IPS DF 19.7 (cell line): ENCODE results near the gene SLC22A16.
A peak's percentile ranks its signal among the peaks of the same experiment; 100 is the strongest.
"Not testable (repeated sequence)": the region's sequence is repeated elsewhere in the genome, so short reads cannot be mapped to it uniquely, and the experiment has no call there.

ENCODE experiments used
- DNase-seq: peaks from one replicate; pipeline ENCODE4 v3.0.0-alpha.2; 2013; ENCODE audit warnings: low read depth, low spot score

Gene SLC22A16, protein sequence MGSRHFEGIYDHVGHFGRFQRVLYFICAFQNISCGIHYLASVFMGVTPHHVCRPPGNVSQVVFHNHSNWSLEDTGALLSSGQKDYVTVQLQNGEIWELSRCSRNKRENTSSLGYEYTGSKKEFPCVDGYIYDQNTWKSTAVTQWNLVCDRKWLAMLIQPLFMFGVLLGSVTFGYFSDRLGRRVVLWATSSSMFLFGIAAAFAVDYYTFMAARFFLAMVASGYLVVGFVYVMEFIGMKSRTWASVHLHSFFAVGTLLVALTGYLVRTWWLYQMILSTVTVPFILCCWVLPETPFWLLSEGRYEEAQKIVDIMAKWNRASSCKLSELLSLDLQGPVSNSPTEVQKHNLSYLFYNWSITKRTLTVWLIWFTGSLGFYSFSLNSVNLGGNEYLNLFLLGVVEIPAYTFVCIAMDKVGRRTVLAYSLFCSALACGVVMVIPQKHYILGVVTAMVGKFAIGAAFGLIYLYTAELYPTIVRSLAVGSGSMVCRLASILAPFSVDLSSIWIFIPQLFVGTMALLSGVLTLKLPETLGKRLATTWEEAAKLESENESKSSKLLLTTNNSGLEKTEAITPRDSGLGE

DNA sequence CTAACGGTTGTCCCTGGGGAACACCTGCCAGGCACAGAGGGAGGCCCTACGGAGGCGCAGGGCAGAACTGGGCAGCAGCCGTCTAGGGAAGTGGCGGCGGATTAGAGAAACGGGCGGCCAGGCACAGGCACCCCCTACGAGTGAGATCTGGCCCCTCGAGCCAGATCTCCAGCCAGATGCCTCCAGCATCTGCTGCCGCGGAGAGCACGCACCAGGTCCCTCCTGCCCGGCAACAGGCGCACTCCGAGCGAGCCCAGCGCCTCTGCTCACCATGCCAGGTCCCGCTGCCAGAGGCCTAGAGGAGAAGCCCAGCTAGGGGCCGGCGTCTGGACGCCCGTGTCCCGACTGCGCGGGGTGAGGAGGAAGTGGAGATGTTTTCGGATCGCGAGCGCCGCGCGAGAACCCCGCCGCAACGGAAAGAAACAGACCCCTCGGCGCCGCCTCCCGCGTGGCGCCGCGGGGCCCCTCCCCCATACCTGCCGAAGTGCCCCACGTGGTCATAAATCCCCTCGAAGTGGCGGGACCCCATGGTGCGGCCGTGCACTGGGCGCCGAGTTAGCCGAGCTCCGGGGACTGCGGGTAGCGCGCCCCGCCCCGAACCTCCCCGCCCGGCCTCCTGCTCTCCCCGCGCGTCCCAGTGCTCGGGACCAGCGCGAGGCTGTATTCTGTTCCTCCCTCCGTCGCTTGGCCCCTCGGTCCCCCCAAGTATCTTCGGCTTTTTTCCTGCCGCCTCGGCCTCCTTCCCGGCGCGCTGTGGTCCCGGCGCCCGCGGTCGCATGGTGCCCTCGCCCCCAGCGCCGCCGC lies at the start of gene SLC22A16:
Gene SLC22A16, minus strand, starts transcription at position 568 of the 804 bp plus-strand sequence. Its CDS starts 39 bp downstream, at position 529.
- no peak for DNase-seq

DNA sequence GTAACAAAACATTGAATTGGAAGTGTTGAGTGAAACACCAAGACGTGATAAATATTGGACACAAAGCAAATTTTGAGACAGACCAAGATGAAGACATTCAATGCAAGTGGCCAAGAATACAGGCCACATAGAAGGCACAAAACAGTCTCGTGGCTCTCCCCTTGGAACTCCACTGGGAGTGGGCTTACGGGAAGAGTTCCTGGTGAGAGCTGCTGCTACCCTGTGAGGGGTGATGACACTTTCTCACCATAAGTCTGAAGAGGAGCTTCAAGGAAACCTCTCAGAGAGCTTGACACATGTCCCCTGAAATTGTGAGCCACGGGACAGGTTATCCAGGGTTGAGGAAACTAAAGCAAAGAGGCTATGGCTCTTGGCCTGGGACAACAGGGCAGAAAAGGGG lies 48.6 kb upstream of the SLC22A16 start:
- DNase-seq, result no peak

DNA sequence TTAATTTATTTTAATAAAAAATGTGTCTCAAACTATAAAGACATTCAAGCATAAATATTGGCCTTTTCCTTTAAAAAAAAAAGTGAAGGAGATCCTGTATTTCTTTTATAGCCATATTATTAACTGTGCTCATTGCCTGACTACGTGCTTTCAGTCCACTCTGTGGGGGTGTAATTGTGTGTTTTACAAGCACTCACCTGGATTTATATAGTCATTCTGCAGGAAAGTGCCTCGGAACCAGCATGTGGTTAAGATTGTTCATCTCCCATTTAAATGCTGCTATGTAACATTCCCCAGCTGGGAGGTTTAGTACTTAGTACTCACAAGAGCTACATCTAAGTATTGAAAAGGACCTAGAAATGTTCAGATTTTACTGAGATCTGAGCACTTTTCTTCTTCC lies 47.9 kb upstream of the SLC22A16 start:
- no peak for DNase-seq

DNA sequence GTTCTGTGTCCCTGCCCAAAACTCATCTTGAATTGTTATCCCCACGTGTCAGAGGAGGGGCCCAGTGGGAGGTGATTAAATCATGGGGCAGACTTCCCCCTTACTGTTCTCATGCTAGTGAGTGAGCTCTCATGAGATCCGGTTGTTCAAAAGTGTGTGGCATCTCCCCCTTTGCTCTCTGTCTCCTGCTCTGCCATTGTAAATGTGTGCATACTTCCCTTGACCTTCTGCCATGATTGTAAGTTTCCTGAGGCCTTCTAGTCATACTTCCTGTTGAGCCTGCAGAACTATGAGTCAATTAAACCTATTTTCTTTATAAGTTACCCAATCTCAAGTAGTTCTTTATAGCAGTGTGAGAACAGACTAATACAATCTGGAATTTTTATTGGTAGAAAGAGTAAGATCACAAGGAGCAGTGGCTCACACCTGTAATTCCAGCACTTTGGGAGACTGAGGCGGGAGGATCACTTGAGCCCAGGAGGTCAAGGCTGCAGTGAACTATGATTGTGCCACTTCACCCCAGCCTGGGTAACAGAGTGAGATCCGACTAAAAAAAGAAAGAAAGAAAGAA lies 47.1 kb upstream of the SLC22A16 start:
- no peak for DNase-seq

DNA sequence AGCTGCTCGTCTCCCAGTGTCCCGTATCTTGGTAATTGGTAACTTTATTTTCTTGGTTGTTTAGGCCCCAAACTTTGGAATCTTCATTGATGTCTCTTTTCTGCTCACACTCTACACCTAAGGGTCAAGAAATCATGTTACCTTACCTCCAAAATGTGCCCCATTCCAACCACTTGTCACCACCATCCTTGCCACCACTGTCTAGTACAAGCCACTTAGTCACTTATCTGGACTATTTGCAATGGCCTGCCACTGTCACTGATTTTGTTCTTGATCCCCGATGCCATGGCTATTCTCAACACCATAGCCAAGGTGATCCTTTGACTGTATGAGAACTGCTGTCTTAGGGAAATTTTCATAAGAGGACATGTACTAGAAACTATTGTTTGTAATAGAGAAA lies 46.0 kb upstream of the SLC22A16 start:
- DNase-seq, result no peak

DNA sequence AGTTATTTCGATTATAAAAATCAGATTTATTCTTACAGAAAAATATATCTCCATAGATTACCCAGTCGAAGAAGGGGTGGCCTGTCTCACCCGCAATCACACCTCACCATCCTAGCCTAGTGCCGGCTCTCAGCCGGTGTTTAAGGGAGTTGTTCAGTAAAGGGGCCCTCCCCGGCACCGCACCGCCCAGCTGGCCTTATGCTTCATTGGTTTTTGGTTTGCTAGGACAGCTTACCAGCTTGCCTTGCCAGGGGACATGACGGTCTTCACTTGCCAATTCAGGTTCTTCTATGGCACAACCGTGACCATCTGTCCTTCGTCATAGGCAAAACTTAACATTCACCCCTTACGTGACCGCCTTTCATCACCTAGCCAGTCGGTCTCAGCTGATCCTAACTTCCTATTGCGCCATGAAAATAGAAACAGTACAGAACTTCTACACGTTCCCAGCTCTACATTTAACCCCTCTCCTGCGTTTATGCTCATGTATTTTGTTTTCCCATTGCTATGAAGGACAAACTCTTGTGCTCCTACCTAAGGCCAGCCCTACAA lies 44.7 kb upstream of the SLC22A16 start:
- no peak for DNase-seq

DNA sequence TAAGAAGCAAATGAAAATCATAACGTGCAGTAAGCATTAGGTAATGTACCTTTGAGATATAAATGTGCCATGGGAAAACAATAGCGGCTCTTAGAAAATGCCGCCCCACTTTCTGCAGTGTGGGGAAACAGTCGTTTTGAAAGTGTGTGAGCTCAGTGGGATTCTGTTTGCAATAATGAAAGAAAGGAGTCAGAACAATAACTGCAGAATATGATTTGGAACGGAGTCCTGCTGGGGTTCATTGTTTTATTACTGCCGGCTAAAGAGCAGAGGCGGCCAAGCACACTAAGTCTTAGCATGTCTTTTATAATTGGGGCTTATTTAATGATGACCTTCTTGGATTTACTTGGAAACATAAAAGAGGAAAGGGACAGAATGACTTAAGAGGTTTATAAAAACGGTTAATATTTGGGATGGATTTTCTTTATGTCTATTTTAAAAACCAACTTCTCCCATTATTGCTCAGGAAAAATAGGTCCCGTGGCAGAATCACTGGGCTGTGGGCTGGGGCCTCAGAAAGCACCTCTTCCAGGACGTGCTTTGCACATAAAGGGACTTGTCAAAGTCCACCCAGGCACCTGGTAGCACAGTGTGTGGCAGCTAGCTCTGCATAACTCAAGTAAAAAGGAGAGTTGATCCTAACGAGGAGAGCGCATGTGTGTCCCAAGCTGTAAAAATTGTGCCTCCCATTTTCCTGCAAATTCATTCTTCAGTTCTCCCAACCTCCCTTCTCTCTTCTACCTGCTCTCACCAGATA lies 44.0 kb upstream of the SLC22A16 start:
- no peak for DNase-seq

DNA sequence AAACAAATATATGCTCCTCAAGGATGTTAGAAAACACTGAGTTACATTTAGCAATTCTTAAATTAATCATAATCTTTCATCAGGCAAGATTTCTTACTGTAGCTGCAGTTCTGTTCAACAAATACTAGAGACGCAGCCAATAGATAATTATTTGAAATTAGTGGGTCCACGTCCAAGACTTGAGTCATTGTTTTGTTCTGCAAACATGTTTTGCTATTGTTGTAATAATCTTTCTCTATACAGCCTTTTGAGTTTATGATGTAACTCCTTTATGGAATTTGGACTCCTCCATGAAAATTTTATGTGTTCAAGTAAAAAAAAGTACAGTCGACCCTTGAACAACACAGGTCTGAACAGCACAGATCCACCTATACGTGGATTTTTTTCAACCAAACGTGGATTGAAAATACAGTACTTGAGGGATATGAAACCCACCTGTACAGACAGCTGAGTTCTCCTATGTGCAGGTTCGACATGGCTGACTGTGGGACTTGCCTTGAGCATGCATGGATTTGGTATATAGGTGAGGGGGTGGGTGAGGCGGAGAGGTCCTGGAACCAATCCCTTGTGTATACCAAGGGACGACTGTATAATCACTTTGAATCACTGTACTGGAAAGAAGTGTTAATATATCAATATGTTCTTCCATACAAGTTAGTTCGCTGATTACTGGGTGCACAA lies 41.3 kb upstream of the SLC22A16 start:
- no peak for DNase-seq

DNA sequence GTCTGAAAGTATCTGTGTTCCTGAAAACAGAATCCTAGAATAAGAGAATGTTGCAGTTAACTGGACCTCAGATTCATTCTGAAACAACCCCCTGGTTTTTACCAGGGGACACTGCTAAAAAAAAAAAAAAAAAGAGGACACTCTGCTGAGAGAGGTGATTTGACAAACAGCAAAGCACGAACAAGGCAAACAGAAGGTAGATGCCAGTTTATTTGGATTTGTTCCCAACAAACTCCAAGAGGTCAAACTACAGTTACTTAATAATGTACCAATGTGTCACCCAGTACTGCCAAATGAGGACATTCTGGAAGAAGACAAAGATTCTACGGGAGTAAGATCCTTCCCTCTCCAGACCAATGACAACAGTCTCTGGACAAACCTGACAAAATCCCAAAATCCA lies 40.6 kb upstream of the SLC22A16 start:
- no peak for DNase-seq

DNA sequence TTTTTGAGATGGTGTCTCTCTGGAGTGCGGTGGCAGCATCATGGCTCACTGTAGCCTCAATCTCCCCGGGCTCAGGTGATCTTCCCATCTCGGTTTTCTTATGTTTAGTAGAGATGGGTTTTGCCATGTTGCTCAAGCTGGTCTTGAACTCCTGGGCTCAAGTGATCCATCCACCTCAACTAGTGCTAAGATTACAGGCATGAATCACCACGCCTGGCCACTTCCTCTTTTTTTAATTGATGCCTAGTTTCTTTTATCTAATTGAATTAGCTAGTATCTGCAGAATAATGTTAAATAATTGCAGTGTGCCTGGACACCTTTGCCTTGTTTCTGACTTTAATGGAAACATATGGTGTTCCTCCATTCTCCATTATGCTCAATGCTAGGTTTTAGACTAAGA lies 38.4 kb upstream of the SLC22A16 start:
- no peak for DNase-seq

DNA sequence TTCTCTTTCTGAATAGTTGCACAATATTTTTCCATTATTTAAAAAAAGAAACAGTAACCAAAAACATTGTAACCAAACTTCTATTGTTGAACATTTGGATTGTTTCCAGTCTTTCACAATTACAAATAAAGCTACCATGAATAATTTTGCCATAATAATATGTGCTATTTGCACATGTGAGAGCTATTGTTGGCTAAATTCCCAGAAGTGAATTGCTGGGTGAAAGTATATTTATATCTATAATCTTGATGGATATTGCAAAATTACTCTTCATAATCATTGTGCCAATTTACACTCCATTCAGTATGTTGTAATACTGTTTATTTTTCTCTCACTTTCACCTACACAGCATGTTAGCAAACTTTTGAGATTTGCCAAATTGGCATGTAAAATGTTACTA lies 36.6 kb upstream of the SLC22A16 start:
- no peak for DNase-seq

DNA sequence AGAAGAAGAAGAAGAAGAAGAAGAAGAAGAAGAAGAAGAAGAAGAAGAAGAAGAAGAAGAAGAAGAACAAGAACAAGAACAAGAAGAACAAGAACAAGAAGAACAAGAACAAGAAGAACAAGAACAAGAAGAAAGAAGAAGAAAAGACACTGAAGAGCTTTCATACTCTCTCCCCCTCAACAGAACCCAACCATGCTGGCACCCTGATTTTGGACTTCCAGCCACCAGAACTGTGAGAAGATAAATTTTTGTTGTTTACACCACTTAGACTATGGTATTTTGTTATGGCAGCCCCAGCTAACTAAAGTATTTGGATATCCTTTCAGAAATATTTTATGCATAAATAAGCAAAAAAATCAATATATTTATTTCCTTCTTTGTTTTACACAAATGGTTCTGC lies 36.1 kb upstream of the SLC22A16 start:
- DNase-seq, result not testable (repeated sequence)

DNA sequence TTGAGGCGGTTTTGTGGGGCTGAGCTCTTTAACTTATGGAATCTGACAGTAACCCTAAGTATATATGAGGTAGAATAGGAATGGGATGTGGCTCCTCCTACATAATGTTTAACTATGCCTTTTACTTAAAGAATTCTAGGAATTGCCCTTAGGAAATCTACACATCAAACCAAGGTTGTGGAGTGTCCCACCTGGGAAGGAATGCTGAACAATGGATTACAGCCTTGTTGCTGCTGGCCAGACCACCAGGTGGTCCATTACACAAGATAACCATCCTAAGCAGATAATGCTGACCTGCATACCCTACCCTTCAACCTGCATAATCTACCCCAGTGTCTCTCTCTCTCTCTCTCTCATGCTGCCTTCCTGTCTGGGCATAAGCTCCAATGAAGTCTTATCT lies 35.0 kb upstream of the SLC22A16 start:
- peak; percentile 99 for DNase-seq

DNA sequence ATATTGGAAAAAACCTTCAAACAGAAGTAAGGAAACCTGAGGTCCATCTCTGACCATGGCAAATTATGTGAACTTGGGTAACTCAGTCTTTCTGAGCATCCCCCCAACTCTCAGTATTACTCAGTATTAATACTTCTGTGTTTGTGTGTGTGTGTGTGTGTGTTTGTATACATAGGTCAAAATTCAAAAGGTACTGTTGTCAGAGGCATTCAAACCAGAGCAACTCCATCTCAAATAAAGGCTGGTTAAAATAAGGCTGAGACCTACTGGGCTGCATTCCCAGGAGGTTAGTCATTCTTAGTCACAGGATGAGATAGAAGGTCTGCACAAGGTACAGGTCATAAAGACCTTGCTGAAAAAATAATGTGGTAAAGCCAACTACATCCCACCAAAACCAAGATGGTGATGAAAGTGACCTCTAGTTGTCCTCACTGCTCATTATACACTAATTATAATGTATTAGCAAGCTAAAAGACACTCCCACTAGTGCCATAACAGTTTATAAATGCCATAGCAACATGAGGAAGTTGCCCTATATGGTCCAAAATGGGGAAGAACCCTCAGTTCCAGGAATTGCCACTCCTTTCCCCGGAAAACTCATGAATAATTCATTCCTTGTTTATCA lies 33.3 kb upstream of the SLC22A16 start:
- no peak for DNase-seq

DNA sequence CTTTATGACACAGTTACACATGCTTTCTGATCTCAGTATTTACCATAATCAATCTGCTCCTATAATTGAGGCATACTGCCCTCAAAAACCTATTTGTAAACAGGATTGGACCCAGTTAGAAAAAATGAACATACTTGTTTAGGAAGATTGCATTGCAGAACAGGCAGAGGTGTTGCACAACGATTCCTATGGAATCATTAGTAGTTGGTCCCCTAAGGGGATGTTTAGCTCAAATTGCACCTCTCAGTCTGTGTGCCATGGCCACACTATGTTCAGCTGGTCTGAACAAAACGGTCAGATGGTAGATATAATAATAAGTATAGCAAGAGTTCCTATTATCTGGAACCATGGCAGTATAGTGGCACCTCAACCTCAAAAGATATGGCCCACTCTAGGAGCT lies 28.5 kb upstream of the SLC22A16 start:
- not testable (repeated sequence) for DNase-seq

DNA sequence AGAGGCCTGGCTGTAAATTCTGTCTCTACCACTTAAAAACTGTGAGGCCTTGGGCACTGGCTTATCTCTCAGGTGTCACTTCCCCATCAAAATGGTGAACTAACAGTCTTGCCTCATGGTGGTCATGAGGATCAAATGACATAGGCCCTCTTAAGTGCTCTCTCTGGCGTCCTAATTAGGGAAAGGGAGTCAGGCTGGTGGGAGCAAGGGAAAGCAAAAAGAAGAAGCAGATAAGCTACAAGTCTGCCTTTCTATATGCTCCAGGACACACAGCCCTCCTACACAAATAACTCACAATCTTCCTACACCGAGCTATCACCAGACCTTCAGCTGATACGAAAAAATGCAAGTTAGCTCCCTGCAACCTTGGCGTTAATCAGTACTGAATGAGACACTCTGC lies 19.5 kb upstream of the SLC22A16 start:
- no peak for DNase-seq

DNA sequence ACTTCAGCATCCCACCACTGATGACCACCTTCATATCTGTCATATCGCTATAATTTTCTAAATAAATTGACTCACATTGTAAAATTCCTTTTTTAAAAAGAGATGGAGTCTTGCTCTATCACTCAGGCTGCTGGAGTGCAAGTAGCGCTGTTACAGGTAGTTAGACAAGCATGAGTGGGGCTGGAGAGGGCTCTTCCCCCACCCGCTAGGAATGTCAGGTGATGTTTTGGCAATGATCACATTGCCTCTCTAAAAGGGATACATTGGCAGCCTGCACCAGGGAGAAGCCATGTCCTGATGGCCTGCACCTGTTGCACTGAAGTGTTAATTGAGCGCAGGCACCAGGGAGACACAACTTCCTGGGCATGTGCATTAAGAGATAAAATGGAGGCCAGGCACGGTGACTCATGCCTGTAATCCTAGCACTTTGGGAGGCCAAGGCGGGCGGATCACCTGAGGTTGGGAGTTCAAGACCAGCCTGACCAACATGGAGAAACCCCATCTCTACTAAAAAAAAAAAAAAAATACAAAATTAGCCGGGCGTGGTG lies 16.9 kb upstream of the SLC22A16 start:
- DNase-seq, result no peak

DNA sequence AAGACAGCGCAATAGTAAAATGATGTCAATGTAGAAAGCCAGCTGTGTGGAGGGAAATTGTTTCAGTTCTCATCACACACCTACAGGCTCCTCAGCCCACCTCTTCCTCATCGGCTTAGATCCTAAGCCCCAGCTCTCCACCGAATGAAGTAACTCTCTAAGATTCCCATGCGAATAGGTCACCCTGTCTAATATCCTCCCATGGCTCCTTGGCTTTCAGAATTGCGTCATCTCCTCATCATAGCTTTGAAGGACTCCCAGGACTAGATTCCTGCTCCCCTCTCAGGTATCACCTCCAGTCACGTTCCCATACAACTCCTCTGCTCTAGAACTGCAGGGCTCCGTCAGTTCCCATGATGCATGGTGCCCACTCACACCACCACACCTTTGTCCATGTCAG lies 16.2 kb upstream of the SLC22A16 start:
- DNase-seq, result no peak

DNA sequence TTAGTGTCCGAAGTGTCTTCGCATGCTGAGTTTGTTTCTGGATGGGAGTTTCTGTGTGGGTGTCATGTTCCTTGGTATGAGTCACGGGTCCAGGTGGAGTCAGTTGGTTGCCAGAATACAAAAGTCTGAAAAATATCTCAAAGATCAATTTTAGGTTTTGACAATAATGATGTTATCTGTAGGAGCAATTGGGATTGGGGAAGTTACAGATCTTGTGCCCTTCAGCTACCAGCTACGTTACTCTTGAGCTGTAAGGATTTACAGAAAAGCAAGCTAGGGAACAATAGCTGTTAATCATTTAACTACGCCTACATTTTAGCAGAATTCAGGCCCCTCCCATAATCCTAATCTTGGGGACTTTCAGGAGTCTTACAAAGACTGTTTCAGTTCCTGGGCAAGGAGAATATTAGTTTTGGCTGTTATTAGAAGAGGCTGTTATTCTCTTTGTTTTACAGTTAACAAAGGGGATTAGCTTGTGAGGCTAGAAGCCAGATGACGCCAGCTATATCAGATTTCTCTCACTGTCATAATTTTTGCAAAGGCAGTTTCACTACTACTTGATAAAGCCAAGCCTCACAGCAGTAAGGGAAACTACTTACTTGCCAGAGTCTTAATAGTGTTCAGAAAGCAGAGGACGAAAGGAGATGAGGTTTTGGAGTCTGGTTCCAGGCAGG lies 15.4 kb upstream of the SLC22A16 start:
- DNase-seq, result no peak
